CD4-positive, alpha-beta T cell treated with Interleukin-2 at 100 ng/mL for 4 hours (primary cell): ENCODE measurements around the gene ABTB2.

Experiments
- DNase-seq: peaks from one replicate; pipeline ENCODE4 v3.0.0-alpha.2; 2020; ENCODE audit warnings: low spot score

ABTB2 gene

GRCh38 chr11:34341931-34342533 lies 15.8 kb downstream of the ABTB2 start:
- DNase-seq: no peak

- no peak for DNase-seq
These were observed 16.7 kb downstream of the ABTB2 start for GRCh38 chr11:34341096-34341495.

DNA sequence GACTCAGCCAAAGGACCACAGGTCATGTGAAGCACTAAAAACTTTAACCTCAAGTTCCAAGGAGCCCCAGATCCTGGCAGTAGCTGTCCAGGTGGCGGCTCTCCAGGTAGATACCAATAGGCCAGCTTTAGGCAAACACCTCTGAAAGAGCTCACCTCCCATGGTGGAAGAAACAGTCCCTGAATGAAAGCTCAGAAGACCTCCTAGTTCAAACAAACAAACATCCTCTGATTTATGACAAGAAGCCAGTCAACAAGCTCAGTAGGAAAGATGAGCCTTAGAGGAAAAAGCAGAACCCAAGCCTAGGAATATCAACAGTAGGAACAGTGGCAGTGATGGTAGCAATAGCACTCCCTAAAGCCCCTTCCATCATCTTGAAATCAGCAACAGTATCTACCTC lies 17.2 kb downstream of the ABTB2 start:
- DNase-seq: no peak

GRCh38 chr11:34339149-34340064 lies 18.4 kb downstream of the ABTB2 start:
- DNase-seq: no peak

DNA sequence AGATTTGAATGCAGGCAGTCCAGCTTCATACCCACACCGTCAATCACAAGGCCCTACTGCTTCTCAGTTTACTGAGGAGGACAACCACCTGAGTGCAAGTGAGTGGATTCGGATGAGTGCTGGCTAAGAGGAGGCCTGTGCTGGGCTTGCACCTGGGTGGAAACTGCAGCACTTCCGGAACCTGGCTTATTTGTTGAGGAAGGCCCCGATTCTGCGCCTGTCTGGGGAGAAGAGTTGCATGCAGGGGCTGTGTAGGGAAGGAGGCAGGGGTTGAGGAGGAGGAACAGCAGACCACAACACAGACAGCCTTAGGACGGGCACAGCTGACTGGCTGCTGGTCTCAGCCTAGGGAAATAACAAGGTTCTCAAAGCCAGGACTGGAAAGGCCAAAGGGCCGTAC lies 20.8 kb downstream of the ABTB2 start:
- DNase-seq: no peak

- no peak for DNase-seq
These were observed 22.0 kb downstream of the ABTB2 start for GRCh38 chr11:34335801-34336200.

DNA sequence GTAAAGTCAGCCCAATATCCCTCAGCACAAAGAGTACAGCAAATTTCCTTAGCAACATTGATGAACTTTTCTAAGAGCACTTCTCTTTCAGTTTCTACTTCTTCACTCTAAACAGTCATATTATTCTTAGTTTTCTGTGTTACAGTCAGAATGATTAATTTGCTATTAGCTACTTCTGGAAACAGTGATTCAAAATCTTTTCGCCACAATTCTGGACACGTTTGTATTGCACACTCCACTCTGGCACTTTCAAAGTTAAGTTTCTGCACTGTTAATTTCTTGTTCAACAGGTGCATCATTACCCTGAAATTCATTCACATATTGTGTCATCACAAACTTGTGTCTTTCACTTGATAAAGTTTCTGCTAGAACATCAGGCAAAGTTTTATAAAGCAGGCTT lies 22.5 kb downstream of the ABTB2 start:
- DNase-seq: no peak

- no peak for DNase-seq
These were observed 24.0 kb downstream of the ABTB2 start for GRCh38 chr11:34333787-34334186.

- DNase-seq: no peak
These were observed 25.3 kb downstream of the ABTB2 start for GRCh38 chr11:34332524-34332923.

- no peak for DNase-seq
These were observed 26.1 kb downstream of the ABTB2 start for GRCh38 chr11:34331736-34332135.

GRCh38 chr11:34331329-34331728 lies 26.5 kb downstream of the ABTB2 start:
- DNase-seq: no peak

GRCh38 chr11:34330653-34331052 lies 27.2 kb downstream of the ABTB2 start:
- DNase-seq: no peak

DNA sequence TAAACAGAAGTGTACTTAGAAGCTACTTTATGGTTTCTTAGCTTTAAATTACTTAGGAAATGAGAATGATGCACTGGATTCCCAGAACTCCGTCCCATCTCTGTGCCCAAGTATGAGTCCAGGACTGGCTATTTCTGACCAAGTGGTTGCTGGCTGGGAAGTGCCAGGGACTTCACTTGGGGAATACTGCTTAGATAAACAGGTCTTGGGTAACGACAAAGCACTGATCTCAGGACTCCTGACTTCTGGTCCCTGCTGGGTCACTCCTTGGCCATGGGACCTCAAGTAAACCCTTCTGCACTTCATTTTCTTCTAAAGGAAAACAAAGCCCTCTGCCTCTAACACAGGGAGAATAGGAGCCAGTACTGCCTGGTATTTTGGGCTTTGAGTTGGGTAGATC lies 27.9 kb downstream of the ABTB2 start:
- no peak for DNase-seq

- DNase-seq: no peak
These were observed 29.2 kb downstream of the ABTB2 start for GRCh38 chr11:34328632-34328910.

- DNase-seq: no peak
These were observed 29.8 kb downstream of the ABTB2 start for GRCh38 chr11:34327804-34328631.

GRCh38 chr11:34324466-34324865 lies 33.3 kb downstream of the ABTB2 start:
- no peak for DNase-seq

DNA sequence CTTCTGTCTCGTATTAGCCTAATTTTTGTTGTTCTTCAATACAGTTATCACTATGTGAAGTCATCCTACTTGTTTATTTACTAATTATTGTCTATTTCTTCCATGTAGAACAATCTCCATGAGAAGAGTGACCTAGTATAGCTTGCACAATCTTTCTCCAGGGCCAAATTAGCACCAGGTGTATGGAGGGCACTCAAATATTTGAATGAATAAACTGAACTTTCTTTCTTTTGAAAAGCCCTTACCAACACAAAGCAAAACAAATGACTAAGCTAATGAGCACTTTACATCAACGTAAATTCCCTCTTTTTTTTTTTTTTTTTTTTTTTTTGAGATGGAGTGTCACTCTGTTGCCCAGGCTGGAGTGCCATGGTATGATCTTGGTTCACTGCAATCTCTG lies 34.2 kb downstream of the ABTB2 start:
- no peak for DNase-seq

GRCh38 chr11:34318111-34319037 lies 39.4 kb downstream of the ABTB2 start:
- no peak for DNase-seq

GRCh38 chr11:34317666-34318065 lies 40.1 kb downstream of the ABTB2 start:
- DNase-seq: no peak

DNA sequence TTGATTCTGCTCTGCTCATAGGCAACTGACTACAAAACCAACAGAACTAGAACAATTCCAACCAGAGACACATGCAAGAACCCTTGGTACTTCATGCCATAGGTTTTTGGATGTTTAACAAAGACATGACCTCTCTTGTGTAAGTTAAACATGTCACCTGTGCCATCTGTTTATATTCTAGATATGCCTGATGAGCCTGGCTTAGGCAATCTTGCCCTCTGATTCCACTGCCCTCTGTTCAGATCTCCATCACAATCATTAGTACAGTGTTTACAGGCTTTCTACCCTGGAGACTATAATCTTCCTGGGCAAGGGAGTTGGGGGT lies 40.8 kb downstream of the ABTB2 start:
- DNase-seq: no peak

DNA sequence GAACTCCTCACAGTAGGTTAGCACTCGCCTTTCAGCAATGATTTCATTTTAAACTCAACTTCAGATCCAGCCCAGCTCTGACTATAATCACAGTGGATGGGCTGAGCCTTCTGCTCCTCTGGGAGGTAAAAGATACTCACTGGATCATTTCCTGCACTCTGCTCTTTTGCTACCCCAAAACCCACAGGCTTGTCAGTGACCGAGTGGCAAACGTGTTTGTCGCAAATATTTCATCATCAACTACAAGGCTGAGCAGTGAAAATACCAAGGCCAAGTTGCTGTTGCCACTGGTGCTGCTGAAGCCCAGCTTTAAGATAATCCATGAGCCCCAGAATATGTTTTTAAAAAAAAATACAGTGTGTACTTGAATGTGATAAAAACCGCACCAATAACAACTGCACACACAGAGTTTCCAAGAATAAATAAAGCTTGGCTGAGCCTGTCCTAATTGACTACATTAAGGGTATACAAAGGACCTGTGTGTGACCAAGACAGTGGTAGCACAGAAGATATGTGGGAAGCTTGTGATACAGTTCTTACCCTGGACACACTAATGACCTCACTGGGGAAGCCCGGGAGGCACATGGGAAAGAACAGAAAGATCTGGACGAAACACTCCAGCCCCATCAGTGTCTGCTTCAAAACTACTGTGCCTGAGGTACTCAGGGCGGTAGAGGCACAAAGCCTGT lies 41.3 kb downstream of the ABTB2 start:
- no peak for DNase-seq
